DMS153 treated with DMSO at 0.1 percent for 48 hours (cell line): ENCODE results near the gene REPIN1.

Source experiments
- DNase-seq: peaks from one replicate; lab custom pipeline; 2025; ENCODE audit not compliant: unreplicated experiment; lab: John Stamatoyannopoulos, UW

The REPIN1 gene

GRCh38 chr7:150388709-150389531, 20.3 kb downstream of the REPIN1 start:
- DNase-seq, result no peak

- no peak for DNase-seq
These were observed 20.9 kb downstream of the REPIN1 start for GRCh38 chr7:150389532-150389816.

- no peak for DNase-seq
These were observed 21.6 kb downstream of the REPIN1 start for GRCh38 chr7:150390205-150390604.

- no peak for DNase-seq
These were observed 24.7 kb downstream of the REPIN1 start for GRCh38 chr7:150393325-150393724.

GRCh38 chr7:150396426-150396825, 27.8 kb downstream of the REPIN1 start:
- DNase-seq, result no peak

GRCh38 chr7:150396851-150397260, 28.2 kb downstream of the REPIN1 start:
- no peak for DNase-seq

DNA sequence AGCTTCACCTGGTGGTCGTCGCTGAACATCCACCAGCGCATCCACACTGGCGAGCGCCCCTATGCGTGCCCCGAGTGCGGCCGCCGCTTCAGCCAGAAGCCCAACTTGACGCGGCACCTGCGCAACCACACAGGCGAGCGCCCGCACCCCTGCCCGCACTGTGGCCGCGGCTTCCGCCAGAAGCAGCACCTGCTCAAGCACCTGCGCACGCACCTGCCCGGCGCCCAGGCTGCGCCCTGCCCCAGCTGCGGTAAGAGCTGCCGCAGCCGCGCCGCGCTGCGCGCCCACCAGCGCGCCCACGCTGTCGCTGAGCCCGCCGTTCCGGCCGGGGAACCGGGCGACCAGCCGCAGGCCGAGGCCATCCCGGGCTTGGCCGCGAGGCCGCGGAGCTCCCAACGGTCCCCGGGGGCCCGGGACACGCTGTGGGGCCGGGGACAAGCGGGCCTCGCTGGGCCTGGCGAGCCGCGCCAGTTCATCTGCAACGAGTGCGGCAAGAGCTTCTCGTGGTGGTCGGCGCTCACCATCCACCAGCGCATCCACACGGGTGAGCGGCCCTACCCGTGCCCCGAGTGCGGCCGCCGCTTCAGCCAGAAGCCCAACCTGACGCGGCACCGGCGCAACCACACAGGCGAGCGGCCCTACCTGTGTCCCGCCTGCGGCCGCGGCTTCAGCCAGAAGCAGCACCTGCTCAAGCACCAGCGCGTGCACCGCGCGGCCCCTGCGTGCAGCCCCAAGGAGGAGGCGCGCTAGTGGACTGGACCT, 28.9 kb downstream of the REPIN1 start:
- no peak for DNase-seq

DNA sequence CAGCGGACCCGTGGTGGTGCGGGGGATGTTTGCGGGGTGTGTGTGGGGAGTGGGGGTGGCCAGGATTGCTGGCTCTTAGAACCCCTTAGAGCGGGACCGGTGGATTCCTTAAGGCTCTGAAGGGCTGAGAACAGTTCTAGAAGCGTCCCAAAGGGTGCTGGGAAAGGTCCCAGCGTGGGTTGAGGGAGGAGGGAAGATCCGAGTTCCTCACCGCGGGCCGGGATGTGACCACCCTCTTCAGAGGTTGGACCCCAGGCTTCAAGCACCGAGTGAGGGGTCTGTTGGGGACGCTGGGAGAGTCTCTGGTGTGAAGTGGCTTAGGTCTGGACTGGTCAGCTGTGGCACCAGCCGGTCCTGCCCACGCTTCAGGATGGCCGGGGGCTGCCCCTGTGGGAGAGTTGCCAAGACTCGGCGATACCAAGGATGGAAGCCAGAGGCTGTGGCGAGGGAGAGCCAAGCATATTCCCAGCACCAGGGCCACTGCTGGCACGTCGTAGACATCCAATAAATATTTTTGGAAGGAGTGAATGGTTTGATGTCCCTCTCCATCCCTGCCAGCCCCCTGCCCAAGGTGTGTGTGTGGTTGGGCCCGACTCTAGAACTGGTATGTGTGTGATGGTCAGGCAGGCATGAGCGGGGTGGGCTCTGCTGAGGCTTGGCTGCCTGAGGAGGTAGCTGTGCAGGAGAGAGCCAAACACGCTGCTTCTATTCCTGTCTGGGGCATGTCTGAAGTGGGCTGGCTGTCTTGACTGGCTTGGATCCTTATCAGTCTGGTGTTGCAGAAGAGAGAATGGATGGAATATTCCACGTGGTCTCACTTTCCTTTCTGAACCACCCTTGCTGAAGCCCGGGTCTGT, 29.7 kb downstream of the REPIN1 start:
- no peak for DNase-seq

DNA sequence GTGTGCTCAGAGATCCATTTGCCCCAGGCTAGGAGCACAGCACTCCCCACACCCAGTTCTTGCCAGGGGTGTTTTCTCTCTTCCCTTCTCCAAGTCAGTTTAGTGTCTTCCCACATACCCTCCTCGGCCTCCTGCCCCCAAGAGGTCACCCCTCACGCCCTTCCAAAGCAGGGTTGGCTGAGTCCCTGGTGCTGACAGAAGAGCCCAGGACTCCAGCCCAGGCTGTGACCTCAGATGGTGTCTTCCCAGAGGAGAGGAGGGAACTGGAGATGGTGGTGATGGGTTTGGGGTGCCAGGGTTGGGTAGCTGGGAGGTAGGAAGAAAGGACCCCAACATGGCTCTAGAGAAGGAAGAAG, 30.3 kb downstream of the REPIN1 start:
- DNase-seq, result no peak

- DNase-seq, result no peak
These were observed 30.9 kb downstream of the REPIN1 start for GRCh38 chr7:150399421-150400007.

DNA sequence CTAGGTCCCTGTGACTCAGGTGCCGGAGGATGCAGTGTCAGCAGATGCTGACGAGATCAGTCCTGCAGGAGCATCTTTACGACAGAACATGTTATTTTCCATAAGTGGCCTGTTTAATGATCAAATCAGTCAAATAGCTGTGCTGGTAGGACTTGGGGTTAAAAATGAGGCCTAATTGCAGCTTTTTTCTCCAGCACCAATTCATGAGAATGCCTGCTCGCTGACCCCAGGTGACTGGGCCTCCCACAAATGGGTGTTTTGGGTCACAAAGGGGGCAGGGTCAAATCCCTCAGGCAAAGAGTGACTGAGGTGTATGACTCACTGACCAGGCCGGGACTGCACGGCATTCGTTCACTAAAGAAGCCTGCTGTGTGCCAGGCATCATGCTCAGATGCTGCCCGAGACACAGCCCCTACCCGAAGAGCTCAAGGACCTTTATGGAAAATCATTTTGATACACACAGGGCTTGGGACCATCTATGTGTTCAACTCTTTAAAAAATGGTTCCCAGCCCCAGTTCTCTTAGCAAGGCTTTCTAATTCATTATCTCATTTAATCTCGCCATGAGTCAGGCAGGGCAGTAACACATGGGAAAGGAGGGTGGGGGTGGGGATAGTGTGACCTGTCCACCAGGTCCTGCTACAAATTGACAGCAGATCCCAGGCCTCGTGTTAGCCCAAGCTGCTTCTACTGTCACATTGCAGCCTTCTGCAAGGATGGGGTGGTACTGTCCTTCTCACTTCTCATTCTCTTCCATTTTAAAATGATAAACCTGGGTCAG, 31.6 kb downstream of the REPIN1 start:
- no peak for DNase-seq

DNA sequence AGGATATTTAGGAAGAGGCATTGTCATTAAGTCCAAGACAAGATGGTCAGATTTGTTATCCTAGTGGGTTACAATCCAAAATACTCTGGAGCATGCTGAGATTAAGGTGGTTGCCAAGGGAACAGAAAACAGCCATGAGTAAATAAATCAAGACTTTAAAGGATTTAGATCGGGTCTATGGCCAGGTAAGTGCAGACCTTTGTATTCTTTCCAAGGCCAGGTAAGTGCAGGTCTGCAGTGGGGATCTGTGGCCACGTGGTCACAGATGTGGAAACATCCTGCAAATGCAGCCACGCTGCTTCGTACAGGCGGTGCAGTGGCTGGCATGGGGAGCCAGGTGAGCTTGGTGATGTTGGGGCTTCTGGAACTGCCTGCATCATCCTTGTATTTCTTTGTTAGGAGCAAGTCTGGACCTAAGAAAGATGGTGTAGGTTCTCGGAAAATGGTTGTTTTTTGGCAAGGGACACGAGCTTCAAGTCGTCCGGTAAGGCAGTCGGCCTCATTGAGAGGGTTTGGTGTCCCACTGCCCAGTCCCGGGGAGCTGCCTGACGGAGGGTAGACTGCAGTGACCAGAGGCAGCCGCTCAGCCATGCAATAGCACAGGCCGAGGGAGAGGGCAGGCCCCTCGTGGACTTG, 32.3 kb downstream of the REPIN1 start:
- DNase-seq, result no peak

DNA sequence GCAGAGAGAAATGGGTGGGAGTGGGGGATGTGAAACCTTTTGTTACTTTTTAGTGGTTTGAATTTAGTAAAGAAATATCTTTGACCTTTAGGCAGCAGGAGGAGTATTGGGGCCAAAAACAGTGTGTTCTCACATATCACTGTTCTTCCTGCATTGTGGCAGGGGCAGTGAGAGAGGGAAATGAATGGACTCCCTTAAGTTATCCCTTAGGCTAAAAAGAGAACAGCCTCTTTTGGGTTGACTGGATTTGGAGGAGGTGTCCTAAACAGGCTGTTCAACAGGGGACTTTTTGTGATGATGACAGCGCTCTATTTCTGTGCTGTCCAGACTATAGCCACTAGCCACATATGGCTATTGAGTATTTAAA, 32.8 kb downstream of the REPIN1 start:
- no peak for DNase-seq

DNA sequence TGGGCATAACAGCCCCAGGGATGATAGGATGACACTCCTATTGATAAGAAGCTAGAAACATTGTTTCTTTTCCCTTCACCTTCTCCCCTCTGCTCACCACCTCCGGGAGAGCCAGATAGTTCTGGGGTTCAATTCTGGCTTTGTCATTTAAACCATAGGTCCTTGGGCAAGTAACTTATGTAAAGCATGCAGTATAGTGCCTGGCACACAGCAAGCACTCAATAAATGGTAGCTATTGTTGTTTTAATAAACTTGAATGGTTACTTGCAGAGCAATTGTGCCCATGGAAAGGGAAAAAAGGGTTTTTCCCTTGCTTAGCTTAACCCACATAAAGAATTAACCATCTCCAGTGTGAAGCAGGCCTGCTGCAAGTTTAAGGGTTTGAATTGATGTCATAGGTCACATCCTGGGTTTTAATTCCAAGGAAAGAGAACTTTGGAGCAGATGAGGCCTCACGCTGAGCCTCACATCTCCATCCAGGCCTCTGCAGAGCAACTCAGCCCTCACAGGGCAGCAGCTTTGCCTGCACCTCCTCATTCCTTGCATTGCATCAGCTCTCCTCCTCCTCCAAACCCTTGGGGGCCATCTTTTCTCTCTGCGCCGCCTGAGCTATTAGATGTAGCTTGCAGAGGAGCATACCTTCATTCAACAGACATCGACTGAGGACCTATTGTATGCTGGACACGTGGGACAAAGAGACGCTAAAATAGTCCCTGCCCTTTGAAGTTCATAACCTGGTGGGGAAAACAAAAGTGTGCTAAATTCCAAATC, 33.4 kb downstream of the REPIN1 start:
- DNase-seq, result no peak

DNA sequence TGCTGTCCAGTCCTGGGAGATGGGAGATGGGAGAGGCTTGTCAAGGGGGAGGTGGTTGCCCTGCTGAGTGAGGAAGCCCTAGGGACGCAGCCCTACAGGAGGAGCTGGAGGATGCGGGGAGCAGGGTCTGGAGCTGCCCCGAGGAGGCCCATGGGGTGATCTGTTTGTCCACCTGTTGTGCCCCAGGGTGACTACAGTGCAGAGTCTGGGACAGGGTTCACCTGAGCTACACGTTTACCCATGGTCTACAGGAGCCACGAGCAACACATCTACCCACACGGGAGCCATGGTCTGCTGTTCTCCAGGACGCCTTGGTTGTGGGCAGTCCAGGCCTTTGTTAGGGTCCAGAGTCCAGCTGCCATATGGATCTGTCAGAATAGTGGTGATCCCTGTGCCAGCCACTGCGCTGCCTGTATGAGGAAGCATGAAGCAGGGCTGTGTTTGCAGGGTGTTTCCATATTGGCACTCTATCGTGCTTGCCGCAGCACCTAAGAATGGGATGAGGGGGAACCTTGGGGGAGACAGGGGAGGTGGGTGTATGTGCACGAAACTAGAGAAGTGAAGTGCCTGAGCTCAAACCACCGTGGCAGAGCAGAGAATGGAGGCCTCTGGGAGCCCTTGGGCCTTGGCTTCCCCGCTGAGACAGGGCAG, 34.2 kb downstream of the REPIN1 start:
- DNase-seq, result no peak

DNA sequence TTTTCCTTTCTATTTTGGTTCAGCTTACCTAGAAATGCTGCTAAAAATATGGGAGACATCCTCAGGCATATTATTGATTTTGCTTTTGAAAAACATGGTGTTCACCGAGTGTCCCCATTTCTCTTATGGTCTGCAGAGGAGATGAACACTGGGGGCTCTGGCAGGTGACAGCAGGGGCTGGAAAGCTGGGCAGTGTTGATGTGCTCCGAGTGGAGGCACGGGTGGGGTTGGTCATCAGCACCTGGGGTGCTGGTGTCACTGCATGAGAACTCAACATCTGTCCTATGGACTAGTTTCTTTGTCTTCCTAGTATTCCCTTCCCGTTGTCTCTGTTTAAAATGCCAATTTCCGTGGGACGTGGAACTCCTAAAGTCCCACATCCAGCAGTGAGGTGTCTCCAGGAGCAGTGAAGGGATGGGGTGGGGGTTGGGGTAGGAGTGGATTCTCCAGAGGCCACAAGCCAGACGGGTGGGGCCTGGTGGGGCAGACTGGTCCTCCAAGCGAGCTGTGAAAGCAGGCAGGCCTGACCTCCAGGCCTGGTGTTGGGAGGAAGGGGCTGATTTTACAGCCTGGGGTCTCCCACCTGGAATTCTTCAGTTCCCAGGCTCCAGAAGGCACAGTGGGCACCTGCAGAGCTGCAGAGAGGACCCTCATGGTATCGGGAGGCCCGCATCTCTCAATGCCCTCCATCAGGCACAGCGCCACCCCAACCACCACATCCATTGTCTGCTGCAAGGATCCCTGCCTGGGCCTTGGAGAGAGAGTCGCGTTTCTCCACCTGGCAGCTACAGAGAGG, 35.0 kb downstream of the REPIN1 start:
- no peak for DNase-seq

- DNase-seq, result no peak
These were observed 35.7 kb downstream of the REPIN1 start for GRCh38 chr7:150404172-150404804.
